NCI-H2107 treated with DMSO at 0.1 percent for 48 hours (cell line): ENCODE measurements around the gene KMO.

ENCODE experiments used
- DNase-seq: peaks from one replicate; lab custom pipeline; 2025; ENCODE audit not compliant: unreplicated experiment; lab: John Stamatoyannopoulos, UW

Gene KMO

DNA sequence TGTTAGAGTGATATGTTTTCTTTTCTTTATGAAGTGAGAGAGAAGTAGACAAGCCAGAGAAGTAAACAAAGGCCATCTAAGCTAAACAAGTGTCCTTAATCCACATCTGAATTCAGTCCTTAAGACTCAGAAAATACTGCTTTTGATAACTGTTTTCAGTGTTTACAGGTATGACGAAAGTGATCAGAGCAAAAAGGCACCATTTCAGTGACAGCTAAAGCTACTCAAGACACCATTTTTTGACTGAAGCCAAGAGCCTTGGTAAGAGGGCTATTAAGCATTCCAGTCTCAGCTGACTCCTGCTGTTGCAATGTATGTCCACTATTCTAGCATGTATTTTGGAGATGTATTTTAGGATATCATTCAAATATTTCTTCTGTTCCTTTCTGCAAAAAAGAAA lies 4.1 kb downstream of the KMO start:
- no peak for DNase-seq

DNA sequence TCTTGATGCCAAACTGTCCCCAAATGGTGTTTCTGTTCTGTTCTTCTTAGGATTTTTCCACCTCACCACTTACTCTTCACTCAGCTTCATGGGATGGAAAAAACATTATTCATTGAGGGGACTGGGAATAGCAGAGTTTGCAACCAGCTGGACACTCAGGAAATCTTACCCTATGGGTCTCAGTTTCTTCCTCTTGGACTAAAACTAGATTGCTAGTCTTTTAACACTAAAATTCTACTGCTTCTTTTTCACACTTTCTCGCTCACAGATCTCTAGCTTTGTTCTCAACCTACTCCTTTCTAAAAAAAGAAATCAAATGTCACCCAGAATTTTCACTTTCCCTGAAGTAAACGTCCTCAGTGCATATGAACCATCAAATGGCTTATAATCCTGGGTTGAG lies 4.8 kb downstream of the KMO start:
- DNase-seq: no peak

GRCh38 chr1:241542199-241542907 lies 10.2 kb downstream of the KMO start:
- DNase-seq: no peak

GRCh38 chr1:241548008-241548407 lies 15.8 kb downstream of the KMO start:
- no peak for DNase-seq

GRCh38 chr1:241550318-241550717 lies 18.1 kb downstream of the KMO start:
- DNase-seq: no peak

DNA sequence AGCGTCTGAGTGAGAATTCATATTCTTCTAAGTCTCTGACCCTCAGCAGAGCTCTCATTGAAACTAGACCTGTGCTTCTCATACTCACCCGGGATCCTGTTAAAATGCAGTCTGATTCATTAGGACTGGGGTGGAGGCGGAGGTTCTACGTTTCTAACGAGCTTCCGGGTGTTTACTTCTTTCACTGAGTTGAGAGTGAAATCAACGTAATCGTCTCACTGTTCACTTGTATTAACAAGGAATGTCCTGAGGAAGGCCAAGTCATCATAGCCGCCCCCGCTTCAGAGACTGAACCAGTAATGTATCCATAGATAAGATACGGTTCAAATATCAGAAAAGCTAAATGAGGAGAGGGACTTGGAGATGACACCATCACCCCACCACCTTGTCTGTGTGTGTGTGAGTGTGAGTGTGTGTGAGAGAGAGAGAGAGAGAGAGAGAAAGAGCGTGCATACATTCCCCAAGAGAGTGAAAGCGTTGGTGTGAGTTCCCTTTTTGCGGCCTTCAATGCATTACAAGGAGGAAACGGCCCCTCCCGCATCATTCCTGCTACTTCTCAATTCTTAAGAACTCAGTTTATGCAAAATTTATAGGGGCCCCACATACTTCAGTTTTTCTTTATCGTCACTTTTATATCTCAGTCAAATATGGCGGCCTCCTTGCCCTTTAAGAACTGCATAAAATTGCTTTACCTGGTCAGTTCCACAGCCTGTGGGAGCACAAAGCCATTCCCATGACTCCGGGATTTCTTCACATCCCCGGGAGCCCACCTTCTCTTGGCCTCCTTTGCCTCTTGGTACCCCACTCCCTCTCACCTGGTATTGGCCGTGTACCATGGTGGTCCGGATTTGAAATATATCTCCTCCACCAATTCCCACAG lies 19.8 kb downstream of the KMO start:
- no peak for DNase-seq

DNA sequence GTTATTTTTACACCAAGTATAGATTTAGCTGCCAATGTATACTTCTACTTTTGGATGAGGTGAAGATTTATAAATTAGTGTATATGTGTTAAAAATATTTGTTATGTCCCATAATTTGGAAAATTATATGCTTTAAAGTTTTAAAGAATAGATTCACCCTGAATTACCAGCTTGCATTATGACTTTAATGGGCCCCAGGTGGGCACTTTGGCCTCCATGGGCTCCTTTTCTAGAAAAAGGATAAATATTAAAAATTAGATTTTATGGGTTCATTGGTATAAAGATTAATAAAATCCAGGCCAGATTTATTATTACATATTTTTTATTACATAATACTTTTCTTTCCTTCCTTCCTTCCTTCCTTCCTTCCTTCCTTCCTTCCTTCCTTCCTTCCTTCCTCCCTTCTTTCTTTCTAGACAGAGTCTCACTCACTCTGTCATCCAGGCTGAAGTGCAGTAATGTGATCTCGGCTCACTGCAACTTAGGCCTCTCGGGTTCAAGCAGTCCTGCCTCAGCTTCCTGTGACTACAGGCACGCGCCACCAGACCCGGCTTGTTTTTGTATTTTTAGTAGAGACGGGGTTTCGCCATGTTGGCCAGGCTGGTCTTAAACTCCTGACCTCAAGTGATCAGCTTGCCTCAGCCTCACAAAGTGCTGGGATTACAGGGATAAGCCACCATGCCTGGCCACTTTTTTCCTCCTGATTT lies 21.9 kb downstream of the KMO start:
- no peak for DNase-seq

GRCh38 chr1:241555526-241555925 lies 23.3 kb downstream of the KMO start:
- no peak for DNase-seq

DNA sequence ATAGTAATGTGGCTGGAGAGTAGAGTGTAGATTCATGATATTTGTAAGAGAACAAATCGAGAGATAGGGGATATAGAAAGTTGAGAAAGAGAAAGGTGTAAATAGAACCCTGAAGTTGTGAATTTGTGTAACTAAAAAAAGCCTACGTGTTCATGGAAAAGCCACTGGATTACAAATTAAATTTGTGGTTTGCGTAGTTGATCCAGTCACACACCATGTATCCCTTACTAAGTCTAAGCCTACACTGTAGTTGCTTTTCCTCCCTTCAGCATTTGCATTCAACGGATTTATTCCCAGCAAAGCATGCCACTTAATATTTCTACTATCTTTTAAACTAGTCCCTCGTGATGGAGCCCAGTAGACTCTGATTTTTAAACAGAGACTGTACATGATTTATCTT lies 24.9 kb downstream of the KMO start:
- DNase-seq: no peak

DNA sequence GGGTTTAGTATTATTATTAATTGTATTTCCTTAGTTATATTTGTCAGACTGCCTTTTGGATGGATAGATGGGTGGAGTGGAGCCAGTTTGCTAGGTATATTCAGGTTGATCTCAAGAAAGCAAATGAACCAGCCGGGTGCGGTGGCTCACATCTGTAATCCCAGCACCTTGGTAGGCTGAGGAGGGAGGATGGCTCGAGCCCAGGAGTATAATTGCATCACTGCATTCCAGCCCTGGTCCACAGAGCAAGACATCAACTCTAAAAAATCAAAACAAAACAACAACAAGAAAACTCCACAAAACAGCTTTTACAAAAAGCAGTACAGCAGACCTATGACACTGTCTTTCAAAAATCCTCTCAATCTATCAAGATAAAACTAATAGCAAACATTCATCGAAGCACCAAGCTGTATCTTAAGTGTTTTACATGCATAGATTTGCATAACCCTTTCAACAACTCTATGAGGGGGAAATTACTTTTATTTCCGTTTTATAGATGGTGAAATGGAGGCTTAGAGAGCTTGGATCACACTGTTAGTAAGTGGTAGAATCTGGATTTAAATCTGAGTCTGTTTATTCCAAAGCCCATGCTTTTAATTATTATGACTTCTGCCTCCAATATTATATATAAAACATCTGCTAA lies 25.5 kb downstream of the KMO start:
- DNase-seq: no peak

- DNase-seq: no peak
Observed at GRCh38 chr1:241560146-241560848, 28.1 kb downstream of the KMO start.

DNA sequence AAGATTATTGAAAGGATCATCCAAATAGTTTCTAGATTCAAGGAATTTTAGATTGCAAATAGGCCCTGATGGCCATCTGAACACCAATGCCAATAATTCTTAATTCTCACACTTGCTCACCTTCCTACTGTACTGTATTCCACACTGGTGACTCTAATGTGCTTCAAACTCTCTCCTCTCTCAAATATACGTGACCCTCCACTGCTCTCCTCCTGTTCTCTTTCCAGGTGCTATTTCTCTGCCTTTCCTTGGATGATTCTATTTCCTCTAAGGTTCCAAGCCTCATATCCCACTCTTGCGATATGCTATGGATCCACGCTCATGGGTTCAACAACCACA lies 28.6 kb downstream of the KMO start:
- no peak for DNase-seq

- DNase-seq: no peak
Observed at GRCh38 chr1:241569848-241570247, 37.7 kb downstream of the KMO start.

GRCh38 chr1:241574154-241574553 lies 42.0 kb downstream of the KMO start:
- DNase-seq: no peak

GRCh38 chr1:241579434-241579833 lies 47.3 kb downstream of the KMO start:
- DNase-seq: no peak

- no peak for DNase-seq
Observed at GRCh38 chr1:241582921-241583321, 50.7 kb downstream of the KMO start.

DNA sequence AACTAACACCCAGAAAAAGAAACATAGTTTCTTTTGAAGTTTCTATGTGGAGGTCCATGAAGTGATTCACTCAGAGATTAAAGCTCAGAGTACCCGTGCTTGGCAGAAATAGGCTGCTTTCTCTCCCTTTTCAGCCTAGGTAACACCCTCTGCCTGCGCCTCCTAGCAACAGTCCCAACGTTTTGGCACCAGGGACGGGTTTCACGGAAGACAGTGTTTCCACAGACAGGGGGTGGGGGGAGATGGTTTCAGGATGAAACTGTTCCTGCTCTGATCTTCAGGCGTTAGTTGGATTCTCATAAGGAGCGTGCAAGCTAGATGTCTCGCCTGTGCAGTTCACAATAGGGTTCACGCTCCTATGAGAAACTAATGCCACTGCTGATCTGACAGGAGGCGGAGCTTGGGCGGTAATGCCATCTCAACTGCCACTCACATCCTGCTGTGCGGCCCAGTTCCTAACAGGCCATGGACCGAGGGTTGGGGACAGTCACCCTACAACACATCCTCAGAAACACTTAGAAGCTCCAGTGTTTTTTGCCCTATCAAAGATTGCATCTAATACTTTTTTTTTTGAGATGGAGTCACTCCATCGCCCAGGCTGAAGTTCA lies 54.8 kb downstream of the KMO start:
- DNase-seq: no peak

DNA sequence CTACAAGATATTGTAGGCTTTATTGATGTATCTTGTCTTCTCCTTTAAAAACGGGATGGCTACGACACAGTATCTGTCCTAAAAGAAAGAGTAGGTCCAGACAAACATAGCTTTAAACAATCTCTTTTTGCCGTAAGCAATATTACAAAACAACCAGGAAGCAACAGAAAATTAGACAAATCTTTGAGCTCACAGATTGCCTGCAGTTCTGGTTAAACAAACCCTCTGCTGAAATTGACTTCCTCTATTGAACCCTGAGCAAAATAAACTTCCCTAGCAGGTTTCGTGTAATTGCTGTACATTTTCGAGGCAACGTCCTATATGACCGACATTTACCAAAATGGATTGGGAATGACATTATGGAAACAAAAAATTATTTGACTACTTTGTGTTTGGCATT lies 57.3 kb downstream of the KMO start:
- no peak for DNase-seq

- DNase-seq: no peak
Observed at GRCh38 chr1:241590719-241591118, 58.5 kb downstream of the KMO start.

DNA sequence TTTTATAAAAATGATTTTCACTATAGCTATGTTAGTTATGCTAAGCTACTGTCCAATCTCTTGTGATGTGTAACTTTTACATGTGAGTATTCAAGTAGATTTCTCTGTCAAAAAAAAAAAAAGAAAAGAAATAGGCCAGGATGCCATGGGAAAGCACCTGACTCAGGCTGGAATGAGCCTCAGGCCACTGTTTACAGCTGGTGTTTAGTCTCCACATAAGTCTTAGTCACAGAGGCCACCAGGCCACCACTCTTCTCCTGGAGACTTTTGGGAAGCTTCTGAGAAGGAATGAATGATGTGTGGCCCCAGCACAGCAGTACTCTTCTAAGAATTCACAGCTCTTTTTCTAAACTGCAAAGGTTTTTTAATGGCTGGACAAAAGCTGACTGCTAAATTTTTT lies 59.1 kb downstream of the KMO start:
- DNase-seq: no peak
